Endothelial cell of umbilical vein (primary cell): ENCODE measurements around the gene PSD2.

Experiments
- EZH2 ChIP-seq: IDR thresholded peaks from 2 replicates; pipeline ENCODE4 v1.6.1; 2012; ENCODE audit warnings: borderline replicate concordance, low read depth, mild to moderate bottlenecking, moderate library complexity, low read length, inconsistent platforms; ENCODE audit not compliant: severe bottlenecking
- POLR2AphosphoS5 ChIP-seq: IDR thresholded peaks from 2 replicates; pipeline ENCODE4 v1.6.1; 2012; ENCODE audit warnings: low read depth, mild to moderate bottlenecking, control low read depth, low read length, moderate library complexity; ENCODE audit not compliant: insufficient read depth
- TF ChIP-seq, protein P1 (sequence below), 2 donors: IDR thresholded peaks; 1 replicate in 1 of 2; 2 replicates in 1 of 2; pipeline ENCODE4 v1.5.1; 2011; ENCODE audit warnings: low read length in 2 of 2, mild to moderate bottlenecking in 2 of 2, moderate library complexity in 2 of 2, control low read depth in 1 of 2, inconsistent platforms in 1 of 2, low read depth in 1 of 2; ENCODE audit not compliant: insufficient read depth in 1 of 2; ENCODE audit errors: extremely low read depth in 1 of 2

DNA sequence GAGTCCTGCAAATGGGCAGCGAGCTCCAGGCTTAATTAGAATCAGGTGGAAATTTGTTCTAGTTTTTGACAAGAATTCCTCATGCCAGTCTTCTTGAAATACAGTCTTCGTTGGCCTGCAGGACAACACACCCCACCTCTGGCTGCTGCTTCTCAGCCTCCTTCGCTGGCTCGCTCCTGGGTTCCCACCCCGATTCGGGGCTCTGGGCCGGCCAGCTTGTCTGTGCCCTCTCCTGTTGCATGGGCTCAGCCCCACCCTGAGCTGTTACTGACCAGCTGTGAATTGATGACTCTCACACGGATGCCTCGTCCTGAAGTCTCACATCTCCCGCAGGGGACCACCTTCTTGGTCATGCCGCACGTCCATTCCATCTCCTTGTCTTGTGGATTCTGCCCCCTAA, 21.0 kb downstream of the PSD2 start:
- TF ChIP-seq, protein P1, sequence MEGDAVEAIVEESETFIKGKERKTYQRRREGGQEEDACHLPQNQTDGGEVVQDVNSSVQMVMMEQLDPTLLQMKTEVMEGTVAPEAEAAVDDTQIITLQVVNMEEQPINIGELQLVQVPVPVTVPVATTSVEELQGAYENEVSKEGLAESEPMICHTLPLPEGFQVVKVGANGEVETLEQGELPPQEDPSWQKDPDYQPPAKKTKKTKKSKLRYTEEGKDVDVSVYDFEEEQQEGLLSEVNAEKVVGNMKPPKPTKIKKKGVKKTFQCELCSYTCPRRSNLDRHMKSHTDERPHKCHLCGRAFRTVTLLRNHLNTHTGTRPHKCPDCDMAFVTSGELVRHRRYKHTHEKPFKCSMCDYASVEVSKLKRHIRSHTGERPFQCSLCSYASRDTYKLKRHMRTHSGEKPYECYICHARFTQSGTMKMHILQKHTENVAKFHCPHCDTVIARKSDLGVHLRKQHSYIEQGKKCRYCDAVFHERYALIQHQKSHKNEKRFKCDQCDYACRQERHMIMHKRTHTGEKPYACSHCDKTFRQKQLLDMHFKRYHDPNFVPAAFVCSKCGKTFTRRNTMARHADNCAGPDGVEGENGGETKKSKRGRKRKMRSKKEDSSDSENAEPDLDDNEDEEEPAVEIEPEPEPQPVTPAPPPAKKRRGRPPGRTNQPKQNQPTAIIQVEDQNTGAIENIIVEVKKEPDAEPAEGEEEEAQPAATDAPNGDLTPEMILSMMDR (IDR thresholded peaks at IDR 0.05; ENCODE audit: extremely low read depth in 1 of 2, insufficient read depth in 1 of 2, low read depth in 1 of 2, low read length in 2 of 2): no peak
- no peak for TF ChIP-seq POLR2AphosphoS5
- no peak for TF ChIP-seq EZH2
